Suppressor macrophage (primary cell): ENCODE data around the gene CHST11.
A peak's percentile ranks its signal among the peaks of the same experiment; 100 is the strongest.
"Not testable (repeated sequence)": the region's sequence is repeated elsewhere in the genome, so short reads cannot be mapped to it uniquely, and the experiment has no call there.

ENCODE experiments used
- DNase-seq, 4 experiments: peaks; one replicate each; pipeline ENCODE4 v3.0.0-alpha.2; 2020 to 2022

Gene CHST11

DNA sequence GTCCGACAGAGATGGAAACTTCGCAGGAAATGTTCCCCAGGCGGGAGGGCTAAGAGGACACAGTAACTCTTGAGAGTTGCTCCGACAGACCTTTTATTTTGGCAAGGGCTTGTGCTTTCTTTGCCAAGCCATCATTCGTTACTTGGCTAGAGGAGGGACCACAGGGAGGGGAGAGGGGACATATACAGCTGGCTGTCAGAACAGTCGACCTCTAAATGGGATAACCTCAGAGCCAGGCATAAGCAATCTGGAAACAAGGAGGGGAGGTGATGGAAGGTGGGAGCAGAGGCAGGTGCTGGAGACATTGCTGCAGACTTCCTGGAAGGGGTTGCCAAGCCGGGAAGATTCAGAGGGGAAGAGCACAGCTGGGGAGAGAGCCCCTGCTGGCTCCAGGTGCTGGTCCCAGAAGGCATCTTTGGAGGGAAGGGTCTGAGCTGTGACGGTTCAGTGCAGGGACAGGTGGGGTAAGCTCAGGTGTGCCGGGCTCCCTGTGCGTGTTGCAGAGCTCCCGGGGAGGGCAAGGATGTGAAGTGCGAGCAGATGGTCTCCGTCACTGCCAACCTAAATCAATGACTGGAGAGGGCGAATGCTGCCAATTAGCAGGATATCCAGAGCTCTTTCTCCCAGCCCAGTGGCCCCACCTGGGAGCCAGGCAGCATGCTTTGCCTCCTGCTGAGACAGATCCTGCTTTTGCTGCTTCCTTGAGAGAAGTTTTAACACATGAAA, 50.1 kb downstream of the CHST11 start:
- DNase-seq = no peak

DNA sequence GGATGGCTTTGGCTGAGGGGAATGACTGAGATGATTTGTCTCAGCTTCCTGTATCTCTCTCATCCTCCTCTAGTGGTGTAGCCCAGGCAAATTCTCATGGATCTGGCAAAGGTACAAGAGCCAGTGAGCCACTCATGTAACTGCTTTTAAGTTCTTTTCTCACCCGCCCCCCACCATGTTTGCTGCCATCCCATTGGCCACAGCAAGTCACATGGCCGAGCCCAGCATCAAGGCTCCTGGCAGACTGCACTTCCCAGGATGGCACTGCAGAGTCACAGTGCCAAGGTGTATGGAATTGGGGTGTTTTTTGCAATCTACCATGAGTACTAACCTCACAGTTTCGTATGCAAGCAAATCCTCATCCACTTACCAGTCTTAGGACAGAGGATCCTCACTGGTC, 50.9 kb downstream of the CHST11 start:
- no peak for DNase-seq

DNA sequence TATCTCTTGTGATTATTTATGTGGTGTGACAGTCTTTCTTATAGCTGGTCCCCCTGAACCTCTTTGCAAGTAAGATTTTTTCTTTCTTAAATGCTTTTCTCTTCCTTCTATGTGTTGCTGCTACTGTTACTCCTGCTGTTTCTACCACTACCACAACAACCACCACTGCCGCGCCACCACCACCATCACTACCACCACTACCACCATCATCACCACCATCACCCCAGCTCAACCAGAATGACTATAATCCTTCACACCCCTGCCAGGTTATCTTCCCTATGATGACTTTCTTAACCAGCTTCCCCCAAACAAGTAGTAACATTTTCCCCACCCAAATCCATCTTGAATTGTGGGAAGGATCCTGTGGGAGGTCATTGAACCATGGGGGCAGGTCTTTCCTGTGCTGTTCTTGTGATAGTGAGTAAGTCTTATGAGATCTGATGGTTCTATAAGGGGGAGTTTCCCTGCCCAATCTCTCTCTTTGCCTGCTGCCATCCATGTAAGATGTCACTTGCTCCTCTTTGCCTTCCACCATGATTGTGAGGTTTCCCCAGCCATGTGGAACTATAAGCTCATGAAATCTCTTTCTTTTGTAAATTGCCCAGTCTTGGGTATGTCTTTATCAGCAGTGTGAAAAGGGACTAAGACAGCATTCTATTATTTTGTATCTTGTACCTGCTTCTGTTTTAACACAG, 52.2 kb downstream of the CHST11 start:
- peak in 1 of 4 experiments; percentile 25 for DNase-seq

DNA sequence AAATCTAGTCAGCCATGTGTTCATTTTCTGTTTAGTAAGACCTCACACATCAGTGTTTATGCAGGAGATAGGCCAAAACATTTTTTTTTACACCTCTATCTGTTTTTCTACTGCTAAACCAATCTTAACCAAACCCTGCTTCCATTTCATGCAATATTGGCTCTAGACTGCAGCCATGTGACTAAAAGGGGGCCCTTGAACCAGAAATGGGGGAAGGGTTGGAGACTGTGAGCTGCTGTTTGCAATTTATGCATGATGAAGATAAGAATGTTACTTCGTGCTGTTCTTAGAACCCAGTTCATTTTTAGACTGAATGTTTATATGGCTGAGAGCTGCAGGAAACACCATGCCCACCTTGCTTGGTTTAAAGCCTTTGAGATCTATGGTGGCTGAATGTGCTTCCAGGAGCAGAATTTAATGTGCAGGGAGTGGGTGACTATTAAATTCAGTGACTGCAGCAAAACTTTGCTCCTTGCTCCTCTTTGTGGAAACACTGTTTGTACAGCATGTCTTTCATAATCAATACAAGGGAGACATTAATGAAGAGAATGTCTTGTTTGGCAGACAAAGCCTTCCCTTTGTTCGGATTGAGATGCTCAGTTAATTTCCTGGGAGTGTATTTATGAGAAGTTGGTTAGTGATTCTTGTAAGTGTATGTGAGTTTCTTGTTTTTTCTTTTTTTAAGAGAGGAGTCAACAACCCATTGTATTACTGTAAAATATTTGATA, 53.6 kb downstream of the CHST11 start:
- DNase-seq = no peak

DNA sequence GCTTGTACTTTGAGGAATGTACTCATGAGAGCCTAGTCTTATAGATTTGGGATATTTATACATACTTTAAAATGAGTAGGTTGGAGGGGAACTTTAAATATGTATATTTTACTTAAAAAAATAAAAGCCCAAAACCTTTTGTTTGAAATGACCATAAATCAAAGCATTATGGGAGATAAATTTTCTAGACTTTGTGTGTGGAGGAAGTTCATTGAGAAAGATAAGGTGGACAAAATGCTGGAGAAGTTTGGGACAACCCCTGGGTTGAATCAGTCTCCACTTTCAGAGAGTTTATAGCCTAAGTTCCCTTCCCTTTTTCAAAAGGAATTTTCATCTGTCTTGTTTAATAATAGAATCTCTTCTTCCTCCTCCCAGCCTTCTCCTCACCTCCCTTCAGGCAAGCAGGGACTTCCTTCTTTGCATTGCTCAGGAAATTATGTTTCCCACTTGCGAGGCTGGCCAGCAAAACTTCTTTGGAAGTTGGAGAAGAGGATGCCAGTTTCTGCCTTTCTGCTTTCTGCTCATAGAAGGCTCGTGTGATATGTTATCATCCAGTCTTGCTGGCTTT, 54.2 kb downstream of the CHST11 start:
- peak in 3 of 4 experiments; percentile 51 to 57 (median 55) for DNase-seq

DNA sequence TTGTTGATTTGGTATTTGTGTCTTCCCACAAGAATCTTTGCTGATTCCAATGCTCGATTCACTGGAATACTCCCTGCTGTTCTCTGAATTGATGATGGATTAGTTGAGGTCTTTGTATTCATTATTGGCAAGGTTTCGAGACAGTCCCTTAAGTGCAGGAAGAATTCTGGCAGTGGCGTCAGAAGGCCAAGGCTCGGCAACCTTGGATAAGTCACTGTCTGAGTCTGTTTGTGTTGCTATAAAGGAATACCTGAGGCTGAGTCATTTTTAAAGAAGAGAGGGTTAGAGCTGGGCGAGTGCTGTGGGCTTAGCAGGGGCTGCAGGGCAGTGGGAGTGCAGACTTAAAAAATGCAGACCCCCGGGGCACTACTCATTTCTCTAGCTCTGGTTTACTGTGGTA, 56.9 kb downstream of the CHST11 start:
- no peak for DNase-seq

DNA sequence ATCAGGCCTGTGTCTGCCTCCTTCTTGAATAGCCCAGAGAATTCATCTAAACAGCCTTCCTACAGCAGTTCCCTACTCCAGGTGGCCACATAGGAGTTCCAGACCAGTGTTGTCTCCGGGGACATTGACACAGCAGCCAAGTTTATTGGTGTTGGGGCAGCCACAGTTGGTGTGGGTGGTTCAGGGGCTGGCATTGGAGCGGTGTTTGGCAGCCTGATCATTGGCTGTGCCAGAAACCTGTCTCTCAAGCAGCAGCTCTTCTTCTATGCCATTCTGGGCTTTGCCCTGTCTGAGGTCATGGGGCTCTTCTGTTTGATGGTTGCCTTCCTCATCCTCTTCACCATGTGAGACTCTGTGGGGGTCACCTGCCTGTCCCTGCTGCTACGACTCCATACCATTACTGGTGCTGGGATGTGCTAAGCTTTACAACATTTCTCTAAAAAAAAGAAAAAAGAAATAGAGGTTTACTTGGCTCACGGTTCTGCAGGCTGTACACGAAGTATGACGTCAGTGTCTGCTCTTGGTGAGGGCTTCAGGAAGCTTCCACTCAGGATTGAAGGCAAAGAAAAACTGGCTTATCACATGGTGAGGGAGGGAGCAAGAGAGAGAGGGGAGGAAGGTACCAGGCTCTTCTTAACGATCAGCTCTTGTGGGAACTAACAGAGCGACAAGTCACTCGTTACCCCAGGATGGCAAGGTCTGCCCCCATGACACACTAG, 57.5 kb downstream of the CHST11 start:
- no peak for DNase-seq

DNA sequence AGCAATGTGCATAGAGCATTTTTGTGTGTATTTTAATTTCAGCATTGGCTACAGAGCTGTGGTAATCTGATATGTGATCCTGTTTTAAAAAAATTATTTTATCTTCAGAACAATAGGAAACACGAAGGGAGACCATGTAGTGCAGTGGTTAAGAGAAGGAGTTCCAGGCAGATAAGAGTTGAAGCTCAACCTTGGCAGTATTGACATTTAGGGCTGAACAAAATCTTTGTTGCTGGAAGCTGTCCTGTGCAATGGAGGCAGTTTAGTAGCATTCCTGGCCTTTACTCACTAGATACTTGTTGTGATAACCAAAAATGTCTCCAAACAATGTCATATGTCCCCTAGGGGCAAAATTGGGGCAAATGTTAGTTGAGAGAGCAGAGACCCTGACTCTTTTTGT, 59.2 kb downstream of the CHST11 start:
- no peak for DNase-seq

DNA sequence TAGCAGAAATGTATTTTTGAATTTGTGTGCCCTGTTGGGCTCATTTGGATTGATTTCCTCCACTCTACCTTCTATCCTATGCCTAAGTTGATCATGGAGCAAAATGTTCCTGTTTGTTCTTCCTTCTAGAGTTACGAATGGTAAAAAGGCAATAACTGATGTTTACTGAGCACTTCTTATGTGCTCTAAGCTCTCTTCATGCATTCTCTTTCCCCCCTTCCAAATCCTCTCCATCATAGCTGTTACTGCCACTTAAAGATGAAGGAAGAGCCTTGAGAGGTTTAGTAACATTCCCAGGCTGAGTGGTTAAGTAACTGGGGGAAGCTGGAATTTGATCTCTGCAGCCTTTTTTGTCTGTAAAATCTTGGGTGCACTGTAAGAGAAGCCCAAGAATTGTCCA, 60.1 kb downstream of the CHST11 start:
- DNase-seq = no peak

DNA sequence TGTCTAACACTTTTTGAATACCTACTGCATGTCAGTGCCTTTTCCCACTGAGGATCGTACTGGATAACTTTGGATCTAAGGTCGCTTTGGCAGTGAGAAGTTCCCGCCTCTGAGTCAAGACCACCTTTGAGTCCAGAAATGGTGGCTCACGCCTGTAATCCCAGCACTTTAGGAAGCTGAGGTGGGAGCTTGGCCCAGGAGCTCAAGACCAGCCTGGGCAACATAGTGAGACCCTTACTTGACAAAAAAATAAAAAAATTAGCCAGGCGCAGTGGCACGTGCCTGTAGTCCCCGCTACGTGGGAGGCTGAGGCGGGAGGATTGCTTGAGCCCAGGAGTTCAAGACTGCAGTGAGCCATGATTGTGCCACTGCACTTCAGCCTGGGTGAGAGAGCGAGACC, 61.1 kb downstream of the CHST11 start:
- DNase-seq = no peak

DNA sequence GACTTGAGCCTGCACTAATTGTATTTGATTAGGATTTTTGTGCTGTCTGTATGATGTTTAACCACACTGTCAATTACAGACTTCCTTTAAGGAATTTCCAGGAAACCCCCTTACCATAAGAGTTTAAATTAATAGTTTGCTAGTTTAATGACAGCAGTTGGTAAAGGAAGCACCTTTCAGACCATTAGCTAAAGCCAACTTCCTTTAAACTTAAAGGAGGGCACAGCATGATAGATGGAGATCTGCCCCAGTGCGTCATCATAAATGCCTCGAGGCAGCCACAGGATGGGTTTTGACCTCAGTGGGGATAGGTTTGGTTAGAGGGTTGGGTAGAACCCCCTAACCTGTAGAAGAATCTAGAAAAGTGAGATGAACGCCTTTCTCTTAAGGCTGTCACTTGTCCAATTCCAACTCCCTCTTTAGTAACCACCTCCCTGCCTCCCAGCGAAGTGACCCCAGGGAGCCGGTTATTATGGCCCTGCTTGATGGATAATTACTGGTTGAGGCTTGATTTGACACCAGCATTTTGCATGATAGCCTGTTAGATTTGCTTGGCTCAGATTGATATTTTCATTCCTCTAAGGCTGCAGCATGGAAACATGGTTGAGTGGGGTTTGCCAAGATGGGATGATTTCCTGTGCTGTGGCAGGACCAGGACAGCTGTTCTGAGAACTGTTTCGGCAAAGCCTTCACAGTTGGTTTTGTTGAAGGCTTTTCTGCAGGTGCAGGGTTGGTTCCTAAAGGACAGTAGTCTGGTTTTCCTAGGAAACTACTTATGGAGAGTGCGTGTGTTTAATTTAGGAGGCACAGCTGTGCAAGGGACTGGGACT, 62.7 kb downstream of the CHST11 start:
- no peak for DNase-seq

DNA sequence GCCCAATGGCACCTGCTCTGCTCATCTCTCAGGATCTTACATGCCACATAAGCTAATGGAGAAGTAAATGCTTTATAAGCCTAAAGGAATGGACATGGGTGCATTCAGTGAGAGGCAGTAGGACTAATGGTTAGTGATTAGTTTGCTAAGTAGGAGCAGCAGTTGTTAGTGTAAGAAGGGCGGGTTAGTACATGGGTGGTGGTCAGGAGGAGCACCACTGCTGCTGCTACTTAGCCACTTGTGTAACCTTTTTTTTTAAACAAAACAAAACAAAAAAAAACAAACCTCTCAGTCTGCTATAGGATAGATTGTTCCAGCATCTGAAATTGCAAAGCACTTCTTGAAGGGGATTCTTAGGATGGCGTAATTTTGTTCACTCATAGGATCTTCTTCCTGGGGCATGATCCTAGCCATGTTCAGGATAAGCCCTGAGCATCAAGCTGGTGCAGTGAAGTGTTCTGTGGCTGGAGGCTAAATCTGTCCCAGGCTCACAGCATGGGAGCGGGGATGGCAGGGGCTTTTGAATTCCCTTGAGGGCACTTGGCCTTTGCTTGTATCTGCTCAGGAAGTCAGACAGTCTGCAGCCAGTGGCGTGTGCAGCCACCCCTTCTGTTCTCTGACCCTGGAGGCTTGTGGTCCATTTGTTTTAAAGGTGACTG, 63.6 kb downstream of the CHST11 start:
- DNase-seq = no peak

DNA sequence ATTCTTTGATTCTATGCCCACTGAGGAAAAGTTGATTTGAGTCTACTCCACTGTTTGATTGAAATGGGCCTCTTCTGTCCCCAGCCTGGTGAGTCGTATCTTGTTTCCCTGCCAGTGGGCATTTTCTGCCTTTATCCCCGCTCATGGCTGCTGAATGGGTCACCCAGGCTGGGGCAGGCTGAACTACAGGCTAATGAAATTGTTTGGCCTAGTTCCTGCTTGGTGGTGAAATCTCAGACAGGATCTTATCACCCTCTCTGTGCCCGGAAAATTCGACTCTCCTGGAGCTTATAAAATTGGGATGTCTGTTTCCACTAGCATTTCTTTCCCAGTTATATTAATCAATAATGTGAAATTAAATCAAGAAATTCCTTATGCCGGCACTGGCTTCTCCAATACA, 65.0 kb downstream of the CHST11 start:
- DNase-seq = peak in 1 of 4 experiments; percentile 23

DNA sequence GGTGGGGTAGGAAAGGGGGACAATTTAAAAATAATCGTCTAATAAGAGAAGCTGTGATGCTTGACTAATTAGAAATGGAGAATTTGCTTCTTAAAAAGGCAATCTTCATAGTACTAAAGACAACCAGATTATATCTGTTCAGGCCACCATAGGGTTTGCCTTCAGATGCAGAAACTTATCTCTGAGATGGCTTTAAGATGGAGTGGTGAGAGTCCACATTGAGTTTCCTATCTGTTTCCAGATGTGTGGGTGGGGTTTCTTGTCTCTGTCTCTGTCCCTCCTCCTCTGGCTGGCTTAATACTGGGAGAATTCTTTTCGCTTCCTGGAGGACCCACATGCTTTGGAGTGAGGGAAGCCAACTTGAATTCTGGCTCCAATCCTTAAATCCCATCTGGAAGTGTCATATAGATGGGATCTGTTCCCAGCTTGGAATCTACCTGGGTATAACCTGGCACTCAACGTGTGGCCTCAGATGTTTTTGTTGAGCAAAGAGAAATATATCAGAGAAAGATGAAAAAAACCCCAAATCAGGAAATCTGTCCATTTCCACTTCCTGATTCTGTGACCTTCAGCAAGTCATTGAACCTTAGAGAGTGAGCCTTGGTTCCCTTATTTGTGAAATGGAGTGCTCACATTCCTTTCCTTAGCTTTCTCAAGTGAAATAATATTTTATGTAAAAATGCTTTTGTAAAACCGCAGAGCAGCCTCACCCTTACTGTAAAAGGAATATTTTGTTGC, 66.4 kb downstream of the CHST11 start:
- DNase-seq = peak; percentile 14 to 73 (median 58)

DNA sequence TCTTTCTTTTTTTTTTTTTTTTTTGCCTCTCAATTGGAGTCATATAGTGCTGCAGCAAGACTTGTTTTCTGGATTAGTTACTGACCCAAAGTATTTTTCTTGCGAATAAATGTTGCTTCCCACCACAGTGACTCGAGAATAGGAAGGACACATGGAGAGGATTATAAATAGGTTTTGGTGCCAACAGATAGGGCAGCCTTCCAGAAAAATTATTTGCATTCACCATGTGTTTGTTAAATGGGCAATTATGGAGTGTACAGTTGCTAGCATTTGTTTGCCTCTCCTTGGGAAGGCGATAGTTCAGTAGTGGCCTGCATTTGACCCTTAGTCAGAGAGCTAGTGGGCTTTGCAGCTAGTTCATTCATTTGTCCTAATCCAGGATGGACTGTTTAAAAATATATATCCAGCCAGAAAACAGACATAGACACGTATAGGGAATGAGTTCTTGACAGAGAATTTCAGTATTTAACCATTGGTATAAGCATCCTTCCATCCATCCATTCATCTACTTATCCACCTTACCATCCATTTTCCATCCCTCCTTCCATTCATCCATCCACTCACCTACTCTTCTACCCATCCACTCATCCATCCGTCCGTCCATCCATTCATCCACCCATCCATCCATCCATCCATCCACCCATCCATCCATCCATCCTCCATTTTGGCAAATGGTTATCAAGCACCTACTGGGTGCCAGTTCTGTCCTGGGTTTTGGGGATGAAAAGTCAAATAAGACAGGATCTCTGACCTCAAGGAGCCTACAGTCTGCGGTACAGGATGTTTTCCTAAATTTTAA, 67.5 kb downstream of the CHST11 start:
- no peak for DNase-seq

DNA sequence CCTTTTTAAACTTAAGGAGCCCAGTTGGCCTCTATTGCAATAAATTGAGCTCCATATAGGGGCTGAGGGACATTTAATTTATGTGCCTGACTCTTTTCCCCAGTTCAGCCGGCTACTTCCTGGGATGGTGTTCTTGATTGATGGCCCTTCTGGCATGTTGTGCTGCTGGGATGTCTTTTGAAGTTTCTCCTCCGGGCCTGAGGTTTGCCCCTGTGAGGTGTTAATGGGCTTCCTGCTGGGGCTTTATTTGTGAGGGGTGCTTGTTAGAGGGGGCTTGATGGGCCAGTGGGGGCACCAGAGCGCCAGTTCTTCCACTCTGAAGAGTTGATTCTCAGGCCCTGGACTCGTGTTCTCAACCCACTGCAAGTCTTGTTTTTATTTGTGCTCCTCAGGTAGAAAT, 69.6 kb downstream of the CHST11 start:
- DNase-seq = no peak

DNA sequence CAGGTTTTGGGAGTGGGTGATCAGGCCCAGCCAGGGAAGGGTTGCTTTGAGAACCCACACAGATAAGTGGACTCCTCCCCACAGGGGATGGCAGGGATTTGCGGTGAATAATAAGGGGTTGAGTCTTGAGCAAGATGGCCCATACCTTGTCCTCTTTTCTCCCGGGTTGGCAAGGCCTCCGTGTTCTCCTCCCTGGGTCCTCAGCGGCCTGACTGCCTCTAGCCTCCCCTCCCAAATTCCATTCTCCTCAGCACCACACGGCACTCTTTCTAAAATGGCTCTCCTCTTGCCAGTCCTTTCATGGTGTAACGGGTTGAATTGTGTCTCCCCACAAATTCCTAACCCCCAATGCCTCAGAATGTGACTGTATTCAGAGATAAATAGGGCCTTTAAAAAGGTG, 70.0 kb downstream of the CHST11 start:
- no peak for DNase-seq

DNA sequence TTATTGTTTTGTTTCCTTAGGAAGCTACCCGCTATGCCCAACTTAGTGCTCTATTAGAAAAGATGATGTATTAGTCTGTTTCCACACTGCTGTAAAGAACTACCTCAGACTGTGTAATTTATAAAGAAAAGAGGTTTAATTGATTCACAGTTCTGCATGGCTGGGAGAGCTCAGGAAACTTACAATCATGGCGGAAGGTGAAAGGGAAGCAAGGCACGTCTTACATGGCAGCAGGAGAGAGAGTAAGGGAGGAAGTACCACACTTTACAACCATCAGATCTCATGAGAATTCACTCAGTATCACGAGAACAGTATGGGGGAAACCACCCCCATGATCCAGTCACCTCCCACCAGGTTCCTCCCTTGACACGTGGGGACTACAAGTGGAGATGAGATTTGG, 70.9 kb downstream of the CHST11 start:
- not testable (repeated sequence) for DNase-seq

DNA sequence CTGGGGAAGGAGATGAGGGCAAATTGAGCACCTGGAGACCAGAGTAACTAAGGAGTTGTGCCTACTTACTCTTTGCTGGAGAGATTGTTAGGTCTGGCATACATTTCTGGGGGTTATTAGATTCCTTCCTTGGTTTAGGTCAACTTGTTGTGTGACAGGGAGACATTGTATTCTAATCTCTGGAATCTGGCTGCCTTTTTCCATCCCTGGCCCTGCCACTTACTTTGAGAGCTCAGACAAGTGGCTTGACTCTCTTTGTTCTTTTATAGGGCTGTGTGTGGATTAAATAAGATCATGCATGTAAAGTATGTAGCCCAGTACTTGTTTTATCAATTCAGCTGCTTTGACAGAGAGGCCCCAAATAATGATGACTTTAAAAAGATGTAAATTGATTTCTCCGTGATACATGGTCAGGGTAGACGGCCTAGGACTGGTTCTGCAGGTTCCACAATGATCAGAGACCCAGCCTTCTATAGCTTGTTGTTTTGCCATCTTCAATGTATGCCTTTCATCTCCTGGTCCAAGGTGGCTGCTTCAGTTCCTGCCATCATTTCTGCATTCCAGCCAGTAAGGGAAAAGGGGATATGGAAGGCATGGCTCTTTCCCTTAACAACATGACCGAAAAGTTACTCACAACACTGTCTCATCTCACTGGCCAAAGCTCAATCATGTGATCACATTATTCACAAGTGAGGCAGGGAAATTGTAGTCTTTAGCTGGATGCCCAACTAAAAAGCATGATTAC, 72.6 kb downstream of the CHST11 start:
- DNase-seq = no peak
